ENCODE data around the gene C20orf96.

Gene C20orf96

GRCh38 chr20:312067-312466 lies 21.5 kb upstream of the C20orf96 start:
- DNase-seq (ENCODE audit: low spot score), result no peak

DNA sequence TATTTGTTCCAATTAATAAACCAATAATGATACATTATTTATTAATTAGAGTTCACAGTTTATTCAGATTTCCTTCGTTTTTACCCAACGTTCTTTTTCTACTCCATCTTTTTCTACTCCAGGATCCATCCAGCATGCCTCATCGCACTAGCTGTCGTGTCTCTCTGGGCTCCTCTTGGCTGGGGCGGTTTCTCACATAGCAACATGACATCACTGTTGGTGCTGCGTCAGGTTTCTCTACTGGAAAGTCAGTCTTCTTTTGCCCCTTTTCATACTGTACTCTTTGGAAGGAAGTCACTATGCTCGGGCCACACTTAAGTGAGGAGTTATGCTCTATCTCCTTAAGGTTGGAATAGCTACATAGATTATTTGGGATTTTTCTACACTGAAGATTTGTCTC lies 21.1 kb upstream of the C20orf96 start:
- DNase-seq (ENCODE audit: low spot score), result no peak

DNA sequence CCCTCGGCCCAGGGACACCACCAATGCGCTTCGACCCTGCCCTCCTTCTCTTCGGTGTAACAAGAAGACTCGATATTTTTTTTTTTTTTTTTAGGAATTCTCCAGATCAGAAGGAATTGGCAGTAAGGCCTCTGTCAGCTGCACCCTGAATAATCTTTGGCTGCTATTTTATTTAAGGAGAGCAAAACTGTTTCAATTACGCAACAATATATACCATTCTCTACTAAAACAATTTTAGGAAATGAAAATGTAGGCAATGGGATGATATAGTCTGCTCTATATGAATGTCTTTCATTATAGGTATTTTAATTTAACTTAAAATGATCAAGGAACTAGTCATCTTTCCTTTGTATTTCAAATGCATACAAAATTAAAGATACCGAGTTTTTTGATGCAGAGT lies 20.1 kb upstream of the C20orf96 start:
- no peak for DNase-seq (ENCODE audit: low spot score)

- peak; percentile 90 for DNase-seq (ENCODE audit: low spot score)
These were observed 19.5 kb upstream of the C20orf96 start for GRCh38 chr20:309841-310644.

- no peak for DNase-seq (ENCODE audit: low spot score)
These were observed 18.8 kb upstream of the C20orf96 start for GRCh38 chr20:309306-309840.

GRCh38 chr20:308427-309038 lies 18.0 kb upstream of the C20orf96 start:
- DNase-seq (ENCODE audit: low spot score), result no peak

- DNase-seq (ENCODE audit: low spot score), result no peak
These were observed 15.2 kb upstream of the C20orf96 start for GRCh38 chr20:305745-306144.

- DNase-seq (ENCODE audit: low spot score), result no peak
These were observed 11.6 kb upstream of the C20orf96 start for GRCh38 chr20:301886-302848.

DNA sequence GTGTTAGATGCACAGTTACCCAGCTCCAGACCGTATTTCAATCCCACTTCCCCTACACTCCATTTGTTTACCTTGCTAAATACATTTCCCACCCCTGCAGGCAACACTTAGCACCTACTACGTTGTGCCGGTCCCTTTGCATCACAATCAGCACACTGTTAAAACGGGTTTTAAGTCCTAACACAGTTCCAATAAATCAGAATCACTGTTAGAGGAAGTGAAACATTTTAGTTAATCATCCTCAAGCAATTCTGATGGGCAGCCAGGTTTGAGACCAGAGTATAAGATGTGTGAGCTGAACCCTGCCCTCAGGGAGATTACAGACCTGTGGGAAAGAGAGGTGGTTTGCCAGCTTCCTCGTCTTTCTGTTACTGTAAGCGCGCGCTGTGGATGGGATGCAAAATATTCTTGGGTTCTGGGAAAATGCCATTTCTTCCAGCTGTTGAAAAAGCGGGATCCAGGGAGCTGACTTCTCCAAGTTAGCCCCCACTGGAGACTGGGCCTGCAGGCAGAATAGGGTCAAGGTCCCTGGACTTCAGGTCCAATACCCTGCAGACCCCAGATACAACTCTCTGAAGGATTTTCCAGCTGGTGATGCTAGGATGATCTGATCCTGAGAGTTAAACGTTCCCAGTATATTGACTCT lies 9.9 kb upstream of the C20orf96 start:
- no peak for DNase-seq (ENCODE audit: low spot score)

GRCh38 chr20:298776-299391 lies 8.3 kb upstream of the C20orf96 start:
- no peak for DNase-seq (ENCODE audit: low spot score)

DNA sequence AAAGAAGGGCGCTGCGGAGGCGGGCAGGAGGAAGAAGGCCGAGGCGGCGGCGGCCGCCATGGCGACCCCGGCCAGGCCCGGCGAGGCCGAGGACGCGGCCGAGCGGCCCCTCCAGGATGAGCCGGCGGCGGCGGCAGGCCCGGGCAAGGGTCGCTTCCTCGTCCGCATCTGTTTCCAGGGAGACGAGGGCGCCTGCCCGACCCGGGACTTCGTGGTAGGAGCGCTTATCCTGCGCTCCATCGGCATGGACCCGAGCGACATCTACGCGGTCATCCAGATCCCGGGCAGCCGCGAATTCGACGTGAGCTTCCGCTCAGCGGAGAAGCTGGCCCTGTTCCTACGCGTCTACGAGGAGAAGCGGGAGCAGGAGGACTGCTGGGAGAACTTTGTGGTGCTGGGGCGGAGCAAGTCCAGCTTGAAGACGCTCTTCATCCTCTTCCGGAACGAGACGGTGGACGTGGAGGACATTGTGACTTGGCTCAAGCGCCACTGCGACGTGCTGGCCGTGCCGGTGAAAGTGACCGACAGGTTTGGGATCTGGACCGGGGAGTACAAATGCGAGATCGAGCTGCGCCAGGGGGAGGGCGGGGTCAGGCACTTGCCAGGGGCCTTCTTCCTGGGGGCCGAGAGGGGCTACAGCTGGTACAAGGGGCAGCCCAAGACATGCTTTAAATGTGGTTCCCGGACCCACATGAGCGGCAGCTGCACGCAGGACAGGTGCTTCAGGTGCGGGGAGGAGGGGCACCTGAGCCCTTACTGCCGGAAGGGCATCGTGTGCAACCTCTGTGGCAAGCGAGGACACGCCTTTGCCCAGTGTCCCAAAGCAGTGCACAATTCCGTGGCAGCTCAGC lies 7.6 kb upstream of the C20orf96 start:
- DNase-seq (ENCODE audit: low spot score), result peak; percentile 57

GRCh38 chr20:297098-297924 lies 6.8 kb upstream of the C20orf96 start, which contains the start of gene ZCCHC3:
TSS of gene ZCCHC3 (plus strand) at chr20:297570. CDS start at chr20:297587, 17 bp downstream.
- peak; percentile 95 for DNase-seq (ENCODE audit: low spot score)

DNA sequence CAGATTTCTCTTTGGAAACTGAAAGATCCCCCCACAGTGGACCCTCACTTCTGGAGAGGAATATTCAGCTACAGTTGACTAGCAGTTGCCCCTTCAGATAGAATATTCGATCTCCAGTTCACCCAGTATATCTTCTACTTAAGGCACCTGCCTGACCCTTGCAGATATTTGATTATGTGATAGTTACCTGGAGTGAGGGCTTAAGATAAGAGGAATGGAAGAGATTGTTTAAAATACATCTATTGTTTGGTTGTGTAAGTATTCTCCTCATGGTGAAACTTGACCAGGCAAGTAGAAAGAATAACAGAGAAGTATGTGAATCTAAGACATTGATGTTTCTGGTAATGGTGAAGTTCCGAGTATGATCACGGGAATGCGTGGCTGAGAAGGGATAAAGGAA lies 5.3 kb upstream of the C20orf96 start:
- DNase-seq (ENCODE audit: low spot score), result no peak

- no peak for DNase-seq (ENCODE audit: low spot score)
These were observed 4.1 kb upstream of the C20orf96 start for GRCh38 chr20:294602-295001.

GRCh38 chr20:289693-290083 lies 862 bp downstream of the C20orf96 start:
- DNase-seq (ENCODE audit: low spot score), result no peak

DNA sequence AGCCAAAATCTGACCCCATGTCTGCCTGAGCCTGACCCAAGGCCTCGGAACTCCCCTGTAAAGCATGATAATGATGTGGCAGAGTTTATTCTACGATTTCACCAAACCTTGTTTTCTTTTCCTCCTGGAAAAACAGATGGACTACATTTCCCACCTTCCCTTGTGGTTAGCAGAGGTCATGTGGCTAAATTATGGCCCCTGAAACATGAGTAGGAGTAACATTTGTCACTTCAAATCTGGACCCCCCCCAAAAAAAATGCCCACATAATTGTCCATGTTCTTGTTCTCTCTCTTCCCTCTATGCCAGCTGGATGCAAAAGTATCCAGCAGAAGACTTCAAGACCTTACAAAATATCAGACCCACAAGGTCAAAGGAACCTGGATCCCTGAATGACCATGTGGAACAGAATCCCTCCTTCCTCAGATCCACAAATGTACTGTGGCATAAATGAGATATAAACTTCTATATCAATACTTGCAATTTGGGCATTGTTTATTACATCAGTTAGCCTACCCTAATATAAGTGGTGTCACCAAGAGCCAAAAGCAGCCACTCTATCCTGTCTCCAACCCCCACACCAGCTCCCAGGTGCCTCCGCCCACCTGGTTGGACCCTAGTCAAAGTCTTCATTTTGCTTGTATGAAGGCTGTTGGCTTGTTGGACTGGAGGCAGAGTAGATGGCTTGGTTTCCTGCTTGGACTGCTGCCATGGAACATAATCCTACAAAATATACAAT lies 1.4 kb downstream of the C20orf96 start:
- no peak for DNase-seq (ENCODE audit: low spot score)

- no peak for DNase-seq (ENCODE audit: low spot score)
These were observed 4.0 kb downstream of the C20orf96 start for GRCh38 chr20:286508-286907.

DNA sequence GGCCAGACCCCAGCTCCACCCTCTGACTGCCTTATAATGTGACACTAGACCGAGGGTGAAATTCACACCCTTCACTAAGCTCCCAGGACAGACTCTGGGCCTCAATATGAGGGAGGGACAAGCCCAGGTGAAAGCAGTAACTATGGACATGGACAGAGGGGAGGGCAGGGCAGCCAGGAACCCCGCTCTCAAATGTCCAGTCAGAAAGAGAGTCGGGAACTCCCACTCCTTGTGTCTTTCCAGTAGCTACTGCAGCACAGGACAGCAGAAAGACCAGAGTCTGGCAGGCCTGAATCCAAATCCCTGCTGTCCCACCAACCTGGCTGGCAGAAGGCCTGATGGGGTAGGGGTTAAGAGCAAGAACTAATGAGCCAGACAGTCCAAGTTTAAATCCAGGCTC lies 6.4 kb downstream of the C20orf96 start:
- no peak for DNase-seq (ENCODE audit: low spot score)
